GM18861 (cell line): Measurements from ENCODE around the gene ANK3.

Experiments used
- ATAC-seq: cut with Tn5 transposase; IDR thresholded peaks from one replicate; pipeline ENCODE4 v1.9.1; 2021; ENCODE audit not compliant: unreplicated experiment

The ANK3 gene

DNA sequence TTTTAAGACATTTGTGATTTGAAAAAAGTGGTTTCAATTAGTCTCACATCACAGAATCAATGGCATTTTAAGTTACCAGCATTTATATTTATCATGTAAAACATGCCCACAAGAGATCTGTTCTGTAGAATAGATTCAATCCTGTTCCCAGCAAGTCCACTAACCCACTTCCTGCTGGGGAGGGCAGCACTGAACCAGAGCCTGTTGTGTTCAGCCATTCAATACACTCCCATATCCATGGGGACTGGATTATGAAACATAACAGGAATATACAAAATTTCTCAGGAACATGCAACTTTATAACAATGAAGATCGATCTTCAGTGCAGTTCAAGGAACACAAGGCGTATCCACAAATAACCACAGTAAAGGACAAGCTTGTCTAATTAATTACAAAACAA is 24.4 kb upstream of the ANK3 start:
- no peak for ATAC-seq

DNA sequence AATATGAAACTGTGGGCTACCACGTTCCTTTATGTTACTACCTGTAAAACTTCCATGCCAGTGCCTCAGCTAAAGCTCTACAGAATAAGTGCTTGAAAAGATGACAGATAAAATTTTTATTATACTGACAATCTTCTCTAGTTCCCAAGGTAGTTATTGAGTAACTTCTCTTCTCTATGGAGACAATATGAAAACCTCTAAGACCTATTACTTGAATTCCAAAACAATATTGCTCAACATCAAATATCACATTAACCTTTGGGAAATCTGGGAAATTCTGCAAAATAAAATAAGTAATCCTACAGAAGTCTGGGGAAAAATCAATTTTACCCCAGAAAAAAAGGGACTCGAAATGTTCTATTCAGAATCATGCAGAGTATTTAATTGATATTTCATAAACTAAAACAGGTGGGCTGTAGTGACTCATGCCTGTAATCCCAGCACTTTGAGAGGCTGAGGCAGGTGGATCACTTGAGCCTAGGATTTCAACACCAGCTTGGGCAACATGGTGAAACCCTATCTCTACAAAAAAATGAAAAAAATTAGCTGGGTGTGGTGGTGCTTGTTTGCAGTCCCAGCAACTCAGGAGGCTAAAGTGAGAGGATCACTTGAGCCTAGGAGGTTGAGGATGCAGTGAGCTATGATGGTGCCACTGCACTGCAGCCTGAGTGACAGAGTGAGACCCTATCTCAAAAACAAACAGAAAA is 23.8 kb upstream of the ANK3 start:
- no peak for ATAC-seq

DNA sequence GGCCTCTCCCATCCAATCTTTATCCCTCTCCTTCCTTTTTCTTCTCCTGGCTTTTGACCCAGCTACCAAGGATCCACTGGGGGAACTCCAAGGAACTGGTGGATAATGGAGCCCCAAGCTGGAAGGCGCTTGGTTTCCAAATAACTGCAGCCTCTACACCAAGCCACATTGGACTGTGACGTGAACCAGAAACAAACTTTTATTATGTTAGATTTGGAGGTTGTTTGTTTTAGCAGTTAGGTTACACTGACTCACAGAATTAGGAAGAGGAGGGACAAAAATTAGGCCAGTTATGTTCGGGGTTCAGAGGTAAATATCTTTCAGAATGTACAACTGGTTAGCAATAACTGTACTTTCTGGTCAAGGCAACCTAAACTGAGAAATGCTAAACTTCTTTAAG is 21.3 kb upstream of the ANK3 start:
- ATAC-seq, result no peak

DNA sequence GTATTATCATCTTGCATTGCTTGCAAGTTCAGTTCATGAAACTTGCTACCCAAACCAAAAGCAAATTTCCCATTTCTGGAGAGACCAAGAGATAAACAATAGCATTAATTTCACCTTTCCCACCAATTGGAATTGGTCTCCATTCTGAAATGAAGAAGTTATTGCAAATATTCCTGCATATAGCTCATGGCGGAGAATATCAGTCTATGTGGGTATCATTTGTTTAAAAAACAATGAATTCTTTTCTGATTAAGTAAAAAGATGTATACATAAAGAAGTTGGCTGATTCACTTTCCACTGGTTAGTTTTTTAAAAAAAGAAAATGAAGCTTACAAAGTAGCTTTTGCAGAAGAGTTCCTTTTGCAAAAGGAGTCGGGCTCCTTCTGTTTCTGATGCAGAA is 19.5 kb upstream of the ANK3 start:
- ATAC-seq, result no peak

DNA sequence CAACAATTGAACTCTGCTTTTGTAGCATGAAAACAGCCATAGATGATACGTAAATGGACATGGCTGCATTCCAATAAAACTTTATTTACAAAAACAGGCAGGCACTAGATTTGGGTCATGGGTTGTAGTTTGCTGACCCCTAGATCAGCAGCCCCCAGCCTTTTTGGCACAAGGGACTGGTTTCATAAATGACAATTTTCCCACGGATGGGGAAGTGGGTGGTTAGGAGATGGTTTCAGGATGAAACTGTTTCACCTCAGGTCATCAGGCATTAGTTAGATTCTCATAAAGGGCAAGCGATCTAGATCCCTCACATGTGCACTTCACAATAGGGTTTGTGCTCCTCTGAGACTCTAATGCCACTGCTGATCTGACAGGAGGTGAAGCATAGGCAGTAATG is 16.5 kb upstream of the ANK3 start:
- no peak for ATAC-seq

DNA sequence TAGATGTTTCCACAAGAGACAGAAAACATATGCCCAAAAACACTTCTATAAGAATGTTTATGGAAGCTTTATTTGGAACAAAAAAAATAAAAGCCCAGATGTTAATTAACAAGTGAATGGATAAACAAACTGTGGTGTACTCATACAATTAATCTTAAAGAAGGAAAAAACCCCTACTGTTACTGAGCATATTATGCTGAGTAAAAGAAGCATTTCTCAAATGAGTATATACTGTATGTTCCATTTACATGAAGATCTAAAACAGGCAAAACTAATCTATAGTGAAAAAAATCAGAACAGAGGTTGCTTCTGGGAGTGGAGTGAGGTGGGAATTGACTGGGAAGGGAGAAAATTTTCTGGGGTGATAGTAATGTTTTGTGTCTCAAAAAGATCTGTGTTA is 15.5 kb upstream of the ANK3 start:
- ATAC-seq, result no peak

DNA sequence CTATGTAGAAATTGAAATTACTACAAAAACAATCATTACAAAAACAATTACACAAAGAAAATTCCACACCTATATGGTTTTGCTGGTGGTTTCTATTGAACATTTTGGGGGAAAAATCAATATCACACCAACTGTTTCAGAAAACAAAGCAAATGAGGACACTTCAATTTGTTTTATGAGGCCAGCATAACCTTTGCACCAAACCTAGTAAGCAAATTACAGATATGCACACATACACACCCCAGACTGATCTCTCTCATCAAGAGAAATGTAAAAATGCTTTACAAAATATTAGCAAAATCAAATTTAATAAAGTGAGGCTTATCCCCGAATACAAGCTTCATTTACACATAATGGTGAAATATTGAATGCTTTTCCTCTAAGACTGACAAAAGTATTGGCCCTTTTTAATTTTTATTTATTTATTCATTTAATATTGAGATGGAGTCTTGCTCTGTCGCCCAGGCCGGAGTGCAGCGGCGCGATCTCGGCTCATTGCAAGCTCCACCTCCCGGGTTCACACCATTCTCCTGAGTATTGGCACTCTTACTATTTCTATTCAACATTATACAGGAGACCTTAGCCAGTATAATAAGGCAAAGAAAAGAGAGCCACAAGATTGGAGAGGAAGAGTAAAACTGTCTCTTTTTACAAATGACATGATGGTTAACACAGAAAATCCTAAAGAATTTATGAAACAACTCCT is 13.6 kb upstream of the ANK3 start:
- no peak for ATAC-seq

DNA sequence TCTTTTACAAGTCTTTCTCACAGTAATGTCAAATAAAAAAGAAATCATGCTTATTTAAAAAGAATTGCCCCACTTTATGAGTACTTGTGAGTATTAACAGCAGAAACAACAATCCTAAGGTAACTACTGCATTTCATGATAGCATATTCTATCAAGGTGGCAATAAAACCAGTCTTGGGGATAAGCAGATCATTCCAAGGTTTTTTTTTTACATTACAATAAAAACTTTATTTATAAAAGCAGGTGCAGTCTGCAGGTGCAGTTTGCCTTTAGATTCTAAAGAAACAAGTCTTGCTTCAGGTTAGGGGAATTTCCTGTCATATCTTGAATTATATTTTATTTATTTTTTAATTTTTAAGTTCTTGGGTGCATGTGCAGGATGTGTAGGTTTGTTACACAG is 10.7 kb upstream of the ANK3 start:
- no peak for ATAC-seq

DNA sequence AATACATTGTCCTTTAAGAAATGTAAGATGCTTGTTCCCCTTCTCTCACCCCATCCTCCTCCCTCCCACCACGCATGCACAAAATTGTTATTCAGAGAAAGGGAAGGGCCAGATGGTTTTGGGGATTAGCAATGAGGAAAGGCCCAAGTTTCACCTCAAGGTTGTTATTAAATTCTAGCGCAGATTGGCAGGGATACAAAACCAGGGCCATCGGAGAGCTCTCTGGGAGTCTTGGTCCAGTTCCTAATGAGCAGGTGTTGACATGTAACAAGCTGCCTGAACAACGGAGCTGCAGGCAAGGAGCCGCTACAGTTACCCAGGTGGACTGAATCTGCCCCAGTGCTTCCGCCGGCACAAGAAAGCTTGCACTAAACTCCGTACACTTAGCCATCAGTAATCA is 9.7 kb upstream of the ANK3 start:
- no peak for ATAC-seq

DNA sequence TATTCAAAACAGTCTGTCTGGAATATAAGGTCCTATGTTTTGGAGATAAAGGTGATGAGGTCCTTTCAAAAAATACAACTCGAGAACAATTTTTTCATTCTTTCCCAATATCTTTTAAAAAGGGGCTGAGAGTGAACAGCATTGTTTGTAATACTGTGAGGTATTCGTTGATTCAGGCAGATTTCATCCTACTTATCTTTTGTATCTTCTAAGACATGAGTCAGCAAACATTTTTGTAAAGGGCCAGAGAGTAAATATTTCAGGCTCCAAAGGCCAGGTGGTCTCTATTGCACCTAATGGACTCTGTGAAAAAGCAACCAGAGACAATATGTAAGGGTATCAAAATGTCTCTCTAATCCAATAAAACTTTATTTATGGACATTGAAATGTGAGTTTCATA is 8.1 kb upstream of the ANK3 start:
- no peak for ATAC-seq

DNA sequence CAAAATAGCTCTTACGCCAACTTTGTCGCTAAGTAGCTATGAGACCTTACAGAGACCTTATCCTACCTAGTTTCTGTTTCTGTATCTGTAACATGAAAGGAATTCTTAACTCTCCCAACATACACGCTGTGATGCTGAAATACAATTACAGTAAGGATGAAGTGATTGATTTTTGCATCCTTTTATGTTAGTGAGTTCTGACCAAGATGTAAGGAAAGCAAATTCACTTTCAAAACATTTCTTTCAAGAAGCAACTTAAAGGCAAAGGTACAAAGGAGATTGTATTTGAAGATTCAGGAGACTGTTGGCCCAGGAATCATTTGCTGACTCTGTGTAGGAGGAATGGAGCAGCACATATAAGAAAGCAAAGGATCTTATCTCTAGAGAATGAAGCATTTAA is 7.1 kb upstream of the ANK3 start:
- no peak for ATAC-seq

DNA sequence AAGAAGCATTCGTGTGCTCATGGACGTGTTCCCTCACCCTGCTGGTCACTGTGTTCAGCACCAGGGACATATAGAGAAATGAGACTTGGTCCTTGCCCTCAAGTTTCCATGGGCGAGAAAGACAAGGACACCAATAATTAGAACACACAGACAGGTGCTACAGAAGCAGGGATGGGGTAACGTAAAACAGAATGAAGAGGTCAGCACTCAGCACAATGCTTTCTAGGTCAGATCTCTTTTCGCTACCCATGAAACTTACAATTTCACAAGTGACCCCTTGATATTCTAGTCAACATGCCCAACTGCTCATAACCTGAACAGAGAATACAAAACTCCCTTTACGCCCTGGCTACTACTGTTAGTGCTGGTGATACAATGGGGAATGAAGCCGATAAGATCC is 6.0 kb upstream of the ANK3 start:
- ATAC-seq, result no peak

DNA sequence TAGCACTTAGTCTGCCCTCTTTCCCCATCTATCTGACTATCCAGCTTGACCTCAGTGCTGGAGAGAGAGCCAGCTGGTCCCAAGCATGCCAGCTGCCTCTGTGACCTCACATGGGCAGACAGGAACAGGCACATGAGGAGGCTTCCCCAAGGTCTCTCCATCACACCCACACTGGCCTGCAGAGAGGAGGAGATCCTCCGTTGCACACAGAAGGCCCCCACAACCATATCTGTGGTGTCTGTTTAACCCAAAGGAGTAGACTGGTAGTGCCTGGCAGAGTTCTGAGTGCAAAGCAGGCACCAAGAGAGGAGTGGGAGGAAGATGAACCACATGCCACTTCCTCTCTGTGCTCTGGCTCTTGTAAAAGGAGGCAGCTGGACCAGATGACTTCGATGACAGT is 4.8 kb upstream of the ANK3 start:
- no peak for ATAC-seq

DNA sequence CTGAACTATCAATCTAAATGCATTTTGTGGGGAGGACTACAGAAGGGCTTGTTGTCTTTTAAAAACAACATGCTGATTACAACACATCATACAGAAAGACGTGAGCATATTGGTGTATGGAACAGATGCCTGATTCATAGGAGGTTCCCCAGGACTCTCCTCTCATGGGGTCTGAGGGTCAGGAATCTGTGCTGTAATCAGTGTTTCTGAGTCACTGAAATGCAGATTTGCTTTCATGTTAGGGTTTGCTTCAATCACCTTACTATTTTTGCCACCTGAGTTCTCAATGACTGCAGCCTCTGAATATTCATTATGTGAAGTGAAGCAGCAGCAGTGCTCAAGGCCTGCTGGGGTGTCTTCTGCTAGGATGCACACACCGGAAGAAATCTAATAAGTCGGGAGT is 550 bp upstream of the ANK3 start:
- ATAC-seq, result no peak

DNA sequence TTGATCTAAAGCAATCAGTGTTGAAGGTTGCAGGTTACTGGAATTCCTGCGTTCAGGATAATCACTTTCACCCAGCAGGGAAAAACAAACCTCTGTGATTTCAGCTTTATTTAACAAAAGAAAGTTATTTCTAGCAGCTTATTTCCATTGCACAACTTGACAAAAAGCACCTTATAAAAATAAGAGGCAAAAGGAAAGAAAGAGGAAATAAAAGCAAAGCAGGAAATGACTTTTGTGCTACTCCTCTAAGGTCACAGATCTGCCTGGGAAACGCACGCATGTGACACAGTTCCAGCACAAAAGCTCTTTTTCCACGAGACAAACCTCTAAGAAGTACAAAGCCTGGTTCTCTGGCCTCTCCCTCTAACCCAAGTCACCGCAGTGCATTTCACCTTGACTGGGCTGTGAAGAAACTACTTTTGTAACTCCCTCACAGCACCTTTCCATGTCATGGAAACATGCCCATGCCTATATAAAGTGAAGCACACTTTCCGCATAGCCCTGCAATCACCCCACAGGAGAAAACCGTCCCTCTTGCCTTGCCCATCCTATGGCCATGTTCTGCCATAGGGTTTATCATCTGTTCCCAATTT is 870 bp downstream of the ANK3 start:
- no peak for ATAC-seq

DNA sequence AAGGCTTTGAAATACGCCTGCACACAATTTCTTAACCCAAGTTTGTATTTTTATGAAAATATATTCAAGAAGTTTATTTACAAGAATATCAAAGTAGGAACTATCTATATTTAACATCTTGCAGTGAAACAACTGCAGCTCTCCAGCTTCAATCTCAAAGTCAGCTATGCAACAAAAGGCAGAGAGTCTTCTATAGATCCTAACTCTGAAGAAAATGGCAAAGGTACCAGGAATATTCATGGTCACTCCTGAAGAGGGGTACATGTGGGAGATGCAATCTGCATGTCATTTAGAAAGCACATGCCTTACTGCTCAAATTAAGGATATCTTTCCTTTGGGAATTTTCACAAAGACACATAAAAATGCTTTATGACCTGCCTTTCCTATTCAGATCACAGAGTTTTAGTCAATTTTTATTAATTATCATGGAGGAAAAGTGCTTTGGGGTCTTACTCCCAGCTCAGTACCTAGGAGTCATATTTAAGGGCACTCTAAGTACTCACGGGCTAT is 1.5 kb downstream of the ANK3 start:
- ATAC-seq, result no peak

DNA sequence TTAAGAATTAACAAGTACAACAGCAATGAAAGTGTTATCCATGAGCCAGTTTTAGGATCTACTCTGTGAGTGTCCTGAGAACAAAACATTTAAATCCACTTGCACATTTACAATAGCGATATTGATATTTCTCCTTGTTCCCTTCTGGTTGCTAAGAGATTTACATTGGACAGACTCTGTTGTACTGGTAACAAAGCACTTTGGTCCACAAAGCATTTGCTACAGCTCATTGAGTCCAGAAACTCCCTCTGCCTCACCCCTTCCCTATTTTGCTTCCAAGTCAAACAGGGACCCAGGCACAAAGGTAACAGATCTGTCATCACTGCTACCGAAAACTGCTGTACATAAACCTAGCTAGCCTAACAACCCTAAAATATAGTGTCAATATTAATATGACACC is 2.1 kb downstream of the ANK3 start:
- ATAC-seq, result no peak

DNA sequence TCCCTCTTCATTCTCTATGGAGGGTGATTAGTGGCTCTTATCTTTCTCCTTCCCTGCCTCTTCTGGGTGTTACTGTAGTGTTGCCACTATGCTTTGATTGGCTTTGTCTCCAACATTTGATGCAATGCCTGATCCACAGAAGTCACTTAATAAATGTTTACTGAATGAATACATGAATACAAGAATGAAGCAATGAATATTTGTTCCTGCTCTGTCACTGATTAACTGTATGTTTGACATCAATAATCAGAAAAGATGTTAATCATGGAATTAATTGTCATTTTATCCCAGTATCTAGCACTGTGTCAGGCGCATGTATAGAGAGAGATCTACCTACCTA is 4.3 kb downstream of the ANK3 start:
- ATAC-seq, result no peak

DNA sequence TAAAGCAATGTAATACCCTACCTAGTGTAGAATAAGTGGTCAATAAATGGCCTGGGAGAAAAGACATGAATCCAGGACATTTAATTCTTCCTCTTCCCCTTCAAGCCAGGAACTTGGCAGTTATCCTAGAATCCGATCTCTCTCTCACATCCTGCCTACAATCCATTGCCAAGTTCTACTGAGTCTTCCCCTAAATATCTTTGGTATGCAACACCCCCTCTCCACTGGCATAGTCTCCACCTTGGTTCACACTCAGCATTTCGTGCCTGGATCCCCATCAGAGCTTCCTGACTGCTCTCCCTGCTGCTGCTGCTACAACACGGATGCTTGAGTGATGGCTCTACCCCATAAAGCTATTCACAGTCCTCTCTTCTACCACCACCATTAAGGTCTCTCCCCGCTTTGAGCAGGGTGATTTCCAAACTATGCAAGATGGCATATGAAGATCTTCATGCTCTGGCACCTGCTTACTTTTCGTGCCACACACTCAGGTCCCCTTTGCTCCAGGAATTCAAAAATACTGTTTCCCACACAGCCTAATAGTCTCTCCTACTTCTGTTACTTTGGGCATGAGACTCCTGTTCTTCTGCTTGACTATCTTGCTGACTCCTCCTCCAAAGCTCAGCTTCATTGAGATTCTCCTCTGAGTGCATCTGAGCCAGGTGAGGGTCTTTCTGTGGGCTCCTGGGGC is 4.8 kb downstream of the ANK3 start:
- no peak for ATAC-seq

DNA sequence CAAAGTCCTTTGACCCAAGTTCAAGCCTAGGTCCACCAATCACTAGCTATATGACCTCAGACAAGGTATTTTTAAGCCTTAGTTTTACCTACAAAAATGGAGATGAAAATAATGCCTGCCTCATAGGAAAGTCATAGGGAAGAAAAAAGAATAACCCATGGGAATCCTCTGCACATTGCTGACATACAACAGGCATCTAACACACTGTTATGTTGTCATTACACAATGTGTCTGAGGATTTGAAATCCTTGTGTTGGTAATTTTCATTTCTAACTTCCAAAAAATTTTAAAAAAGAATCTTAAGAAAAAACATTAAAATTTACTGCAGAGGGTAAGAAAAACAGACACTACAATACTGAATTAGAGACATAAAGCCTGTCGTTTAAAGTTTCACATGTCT is 5.7 kb downstream of the ANK3 start:
- no peak for ATAC-seq

DNA sequence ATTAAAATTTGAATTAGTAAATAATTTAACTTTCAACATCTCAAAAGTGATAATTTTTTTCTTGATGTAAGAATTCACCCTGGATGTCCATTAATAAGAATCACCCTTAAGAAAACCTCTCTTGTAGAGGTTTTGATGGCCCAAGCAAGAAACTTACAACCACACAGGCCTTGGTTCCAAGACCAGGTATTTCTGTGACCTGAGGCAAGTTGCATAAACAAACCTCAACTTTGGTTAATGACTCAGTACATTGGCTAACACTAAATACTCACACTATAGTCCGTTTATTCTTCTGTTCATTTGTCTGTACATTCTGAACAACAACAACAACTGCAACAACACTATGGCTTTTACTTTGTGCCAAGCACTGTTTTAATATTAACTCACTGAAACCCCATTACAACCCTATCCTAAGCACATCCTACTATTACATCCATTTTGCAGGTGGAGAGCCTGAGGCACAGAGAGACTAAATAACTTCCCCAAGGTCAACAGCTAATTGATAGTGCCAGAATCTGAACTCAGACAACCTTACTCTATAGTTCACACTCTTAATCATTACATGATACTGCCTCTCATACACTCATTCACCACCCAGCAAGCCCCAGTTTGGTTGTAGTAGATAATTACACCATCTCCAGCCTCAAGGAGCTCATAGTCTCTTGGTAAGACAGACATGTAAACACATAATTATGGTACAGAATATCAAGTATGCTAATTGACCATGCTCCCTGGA is 6.6 kb downstream of the ANK3 start:
- no peak for ATAC-seq
